ENCODE measurements around the gene QKI.

GRCh38 chr6:163527291-163527690 is 112.8 kb downstream of the QKI start:
- TF ChIP-seq, protein P1, sequence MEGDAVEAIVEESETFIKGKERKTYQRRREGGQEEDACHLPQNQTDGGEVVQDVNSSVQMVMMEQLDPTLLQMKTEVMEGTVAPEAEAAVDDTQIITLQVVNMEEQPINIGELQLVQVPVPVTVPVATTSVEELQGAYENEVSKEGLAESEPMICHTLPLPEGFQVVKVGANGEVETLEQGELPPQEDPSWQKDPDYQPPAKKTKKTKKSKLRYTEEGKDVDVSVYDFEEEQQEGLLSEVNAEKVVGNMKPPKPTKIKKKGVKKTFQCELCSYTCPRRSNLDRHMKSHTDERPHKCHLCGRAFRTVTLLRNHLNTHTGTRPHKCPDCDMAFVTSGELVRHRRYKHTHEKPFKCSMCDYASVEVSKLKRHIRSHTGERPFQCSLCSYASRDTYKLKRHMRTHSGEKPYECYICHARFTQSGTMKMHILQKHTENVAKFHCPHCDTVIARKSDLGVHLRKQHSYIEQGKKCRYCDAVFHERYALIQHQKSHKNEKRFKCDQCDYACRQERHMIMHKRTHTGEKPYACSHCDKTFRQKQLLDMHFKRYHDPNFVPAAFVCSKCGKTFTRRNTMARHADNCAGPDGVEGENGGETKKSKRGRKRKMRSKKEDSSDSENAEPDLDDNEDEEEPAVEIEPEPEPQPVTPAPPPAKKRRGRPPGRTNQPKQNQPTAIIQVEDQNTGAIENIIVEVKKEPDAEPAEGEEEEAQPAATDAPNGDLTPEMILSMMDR (IDR thresholded peaks at IDR 0.05; ENCODE audit: poor library complexity), result no peak
- TF ChIP-seq EZH2phosphoT487 (IDR thresholded peaks at IDR 0.05; ENCODE audit: low read depth, severe bottlenecking, unreplicated experiment), result no peak
- TF ChIP-seq EZH2 (IDR thresholded peaks at IDR 0.05; ENCODE audit: borderline replicate concordance), result no peak

All from hepatocyte (in vitro differentiated cells).